Caco-2 (cell line): Measurements from ENCODE around the gene ADAMTSL1. TPM values are rescaled to one million over a fixed set of nuclear protein-coding genes. Genes with fewer than 3 reads are reported as not detected.

Experiments used
- BruUV-seq: library from RNA; stranded (reverse); fragments of 400-500 nt; replicated peaks from 2 replicates; lab custom pipeline; 2021; lab: Mats Ljungman, UMichigan
- CTCF ChIA-PET: fragments of 300-600 bp; sonication (Branson Sonifier 250); formaldehyde crosslinking; loops from one replicate; lab custom pipeline; 2022; ENCODE audit warnings: antibody characterized with exemption; lab: Charles Lee
- POLR2A ChIA-PET: fragments of 300-600 bp; sonication (Branson Sonifier 250); formaldehyde crosslinking; loops from one replicate; lab custom pipeline; 2022; ENCODE audit warnings: antibody characterized with exemption; lab: Charles Lee
- DNase-seq, 2 experiments: peaks; one replicate each; pipeline versions ENCODE4 v3.0.0 to v3.0.0-alpha.2; 2020 to 2022
- H3K27me3 ChIP-seq: replicated peaks from 2 replicates; pipeline ENCODE4 v1.6.0; 2011; ENCODE audit warnings: low read length; ENCODE audit not compliant: control insufficient read depth, insufficient read depth
- H3K36me3 ChIP-seq: 2 replicates; pipeline ENCODE4 v1.5.1; 2011; ENCODE audit warnings: low read length; ENCODE audit not compliant: control insufficient read depth, insufficient read depth
- H3K4me1 ChIP-seq: fragments of 250-450 bp; sonication (Bioruptor Pico); 2 replicates; pipeline ENCODE4 v1.5.1; 2020; ENCODE audit warnings: mild to moderate bottlenecking
- H3K4me3 ChIP-seq: 2 replicates; pipeline ENCODE4 v1.5.1; 2011; ENCODE audit warnings: low read depth, mild to moderate bottlenecking, control low read depth, low read length
- H3K9me3 ChIP-seq: fragments of 250-450 bp; sonication (Bioruptor Pico); 2 replicates; pipeline ENCODE4 v1.5.1; 2020; ENCODE audit warnings: mild to moderate bottlenecking, moderate library complexity
- H3K27ac Mint-ChIP-seq: one replicate; pipeline ENCODE4 v1.8.0; 2022; ENCODE audit warnings: mixed read lengths; ENCODE audit not compliant: unreplicated experiment
- H3K27me3 Mint-ChIP-seq: one replicate; pipeline ENCODE4 v1.8.0; 2022; ENCODE audit warnings: mixed read lengths; ENCODE audit not compliant: insufficient read depth, unreplicated experiment
- H3K36me3 Mint-ChIP-seq: one replicate; pipeline ENCODE4 v1.8.0; 2022; ENCODE audit warnings: mild to moderate bottlenecking, mixed read lengths; ENCODE audit not compliant: insufficient read depth, unreplicated experiment
- H3K4me1 Mint-ChIP-seq: one replicate; pipeline ENCODE4 v1.8.0; 2022; ENCODE audit warnings: low read depth, mixed read lengths; ENCODE audit not compliant: unreplicated experiment
- H3K4me3 Mint-ChIP-seq: one replicate; pipeline ENCODE4 v1.8.0; 2022; ENCODE audit warnings: mild to moderate bottlenecking, moderate library complexity, mixed read lengths; ENCODE audit not compliant: unreplicated experiment
- H3K9me3 Mint-ChIP-seq: one replicate; pipeline ENCODE4 v1.8.0; 2022; ENCODE audit warnings: mixed read lengths; ENCODE audit not compliant: unreplicated experiment
- intact Hi-C: fragments of 100-400 bp; cut with micrococcal nuclease; formaldehyde crosslinking; loops from one replicate; pipeline ENCODE4 v1.10.0; 2022; ENCODE audit not compliant: unreplicated experiment
- total RNA-seq: library from RNA; stranded (reverse); gene quantifications from 2 replicates; pipeline ENCODE4 v1.2.3, GENCODE V29; 2022
- TF ChIP-seq, protein P1 (sequence below), 2 experiments: fragments of 200-600 bp in 1 of 2; IDR thresholded peaks; 1 replicate in 1 of 2; 2 replicates in 1 of 2; pipeline versions ENCODE4 v1.5.1 to v1.8.0; 2011 to 2022; ENCODE audit warnings: antibody characterized with exemption in 1 of 2, control low read depth in 1 of 2, inconsistent platforms in 1 of 2, low read depth in 1 of 2, low read length in 1 of 2, mild to moderate bottlenecking in 1 of 2, moderate library complexity in 1 of 2; ENCODE audit not compliant: insufficient read depth in 1 of 2, severe bottlenecking in 1 of 2, unreplicated experiment in 1 of 2

Gene ADAMTSL1
- total RNA-seq, 1 experiment from 2014 or later, result not detected

- Histone ChIP-seq H3K27me3 (no peaks in the 10 kb centered on the region), H3K4me3 (no peak overlapping the region), H3K9me3 (no peaks in the 10 kb centered on the region), H3K4me1 (no peaks in the 10 kb centered on the region), H3K36me3 (no peaks in the 10 kb centered on the region)
- peaks cover 3% of the 10 kb centered on the region for H3K27me3 Mint-ChIP-seq
- ChIA-PET CTCF (no interaction called here), POLR2A (no interaction called here)
- DNase-seq, result no peak
- H3K9me3 Mint-ChIP-seq, result no peaks in the 10 kb centered on the region
- H3K36me3 Mint-ChIP-seq, result no peaks in the 10 kb centered on the region
- BruUV-seq, result no TSS peak
- TF ChIP-seq, protein P1, sequence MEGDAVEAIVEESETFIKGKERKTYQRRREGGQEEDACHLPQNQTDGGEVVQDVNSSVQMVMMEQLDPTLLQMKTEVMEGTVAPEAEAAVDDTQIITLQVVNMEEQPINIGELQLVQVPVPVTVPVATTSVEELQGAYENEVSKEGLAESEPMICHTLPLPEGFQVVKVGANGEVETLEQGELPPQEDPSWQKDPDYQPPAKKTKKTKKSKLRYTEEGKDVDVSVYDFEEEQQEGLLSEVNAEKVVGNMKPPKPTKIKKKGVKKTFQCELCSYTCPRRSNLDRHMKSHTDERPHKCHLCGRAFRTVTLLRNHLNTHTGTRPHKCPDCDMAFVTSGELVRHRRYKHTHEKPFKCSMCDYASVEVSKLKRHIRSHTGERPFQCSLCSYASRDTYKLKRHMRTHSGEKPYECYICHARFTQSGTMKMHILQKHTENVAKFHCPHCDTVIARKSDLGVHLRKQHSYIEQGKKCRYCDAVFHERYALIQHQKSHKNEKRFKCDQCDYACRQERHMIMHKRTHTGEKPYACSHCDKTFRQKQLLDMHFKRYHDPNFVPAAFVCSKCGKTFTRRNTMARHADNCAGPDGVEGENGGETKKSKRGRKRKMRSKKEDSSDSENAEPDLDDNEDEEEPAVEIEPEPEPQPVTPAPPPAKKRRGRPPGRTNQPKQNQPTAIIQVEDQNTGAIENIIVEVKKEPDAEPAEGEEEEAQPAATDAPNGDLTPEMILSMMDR (IDR thresholded peaks at IDR 0.05; ENCODE audit: insufficient read depth in 1 of 2, low read depth in 1 of 2, low read length in 1 of 2, severe bottlenecking in 1 of 2, unreplicated experiment in 1 of 2), result no peak
- no peaks in the 10 kb centered on the region for H3K4me1 Mint-ChIP-seq
- no peak overlapping the region for H3K4me3 Mint-ChIP-seq
- intact Hi-C loops, result no loop called here
- no peak overlapping the region for H3K27ac Mint-ChIP-seq
Observed at GRCh38 chr9:18881758-18882157, 407.8 kb downstream of the ADAMTSL1 start.

DNA sequence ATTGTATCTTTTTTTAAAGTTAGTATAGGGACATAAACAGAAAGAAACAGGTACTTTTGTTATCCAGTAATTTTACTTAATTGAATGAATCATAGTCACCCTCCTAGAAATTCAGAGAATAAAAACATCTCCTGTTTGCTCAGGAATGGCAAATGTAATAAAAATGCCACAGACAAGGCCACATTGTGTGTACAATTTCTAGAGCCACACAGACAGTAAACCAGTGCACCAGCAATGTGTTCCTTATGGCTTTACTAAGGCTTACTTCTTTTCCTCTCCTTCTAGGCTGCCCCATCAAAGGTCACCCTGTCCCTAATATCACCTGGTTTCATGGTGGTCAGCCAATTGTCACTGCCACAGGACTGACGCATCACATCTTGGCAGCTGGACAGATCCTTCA lies 413.6 kb downstream of the ADAMTSL1 start:
- POLR2A ChIA-PET, result no interaction called here
- no peaks in the 10 kb centered on the region for H3K9me3 Mint-ChIP-seq

GRCh38 chr9:18888290-18888689 lies 414.3 kb downstream of the ADAMTSL1 start:
- no peak overlapping the region for H3K4me3 ChIP-seq
- intact Hi-C loops, result no loop called here
- BruUV-seq, result no TSS peak
- Mint-ChIP-seq H3K36me3 (no peaks in the 10 kb centered on the region), H3K4me1 (no peaks in the 10 kb centered on the region), H3K4me3 (no peak overlapping the region), H3K9me3 (no peaks in the 10 kb centered on the region), H3K27ac (no peak overlapping the region), H3K27me3 (peaks cover 3% of the 10 kb centered on the region)
- no peak for DNase-seq
- H3K36me3 ChIP-seq, result no peaks in the 10 kb centered on the region
- ChIA-PET POLR2A (no interaction called here), CTCF (no interaction called here)
- TF ChIP-seq, protein P1 (IDR thresholded peaks at IDR 0.05; ENCODE audit: insufficient read depth in 1 of 2, low read depth in 1 of 2, low read length in 1 of 2, severe bottlenecking in 1 of 2, unreplicated experiment in 1 of 2), result no peak
- H3K9me3 ChIP-seq, result no peaks in the 10 kb centered on the region
- no peaks in the 10 kb centered on the region for H3K4me1 ChIP-seq
- no peaks in the 10 kb centered on the region for H3K27me3 ChIP-seq

More for the DNA sequence above, 413.6 kb downstream of the ADAMTSL1 start:
- Mint-ChIP-seq H3K36me3 (no peaks in the 10 kb centered on the region), H3K27me3 (peaks cover 3% of the 10 kb centered on the region), H3K4me1 (no peaks in the 10 kb centered on the region), H3K4me3 (no peak overlapping the region), H3K27ac (no peak overlapping the region)
- Histone ChIP-seq H3K36me3 (no peaks in the 10 kb centered on the region), H3K27me3 (no peaks in the 10 kb centered on the region), H3K4me3 (no peak overlapping the region), H3K9me3 (no peaks in the 10 kb centered on the region), H3K4me1 (no peaks in the 10 kb centered on the region)
- intact Hi-C loops, result no loop called here
- DNase-seq, result no peak
- TF ChIP-seq, protein P1 (IDR thresholded peaks at IDR 0.05; ENCODE audit: insufficient read depth in 1 of 2, low read depth in 1 of 2, low read length in 1 of 2, severe bottlenecking in 1 of 2, unreplicated experiment in 1 of 2), result no peak
- CTCF ChIA-PET, result no interaction called here
- BruUV-seq, result no TSS peak
